HFF-Myc (cell line): ENCODE results near the gene SUFU.

Experiments
- DNase-seq: peaks from one replicate; pipeline ENCODE4 v3.0.0-alpha.2; 2011; ENCODE audit warnings: low read depth; ENCODE audit errors: extremely low read depth
- H3K4me3 ChIP-seq: replicated peaks from 2 replicates; pipeline ENCODE4 v1.5.1; 2011; ENCODE audit warnings: low read depth, mild to moderate bottlenecking, control low read depth, low read length
- CTCF ChIP-seq: IDR thresholded peaks from 2 replicates; pipeline ENCODE4 v1.5.1; 2012; ENCODE audit warnings: mild to moderate bottlenecking, low read depth, low read length, control low read depth; ENCODE audit errors: missing control alignments

SUFU gene

GRCh38 chr10:102613286-102613685 is 109.5 kb downstream of the SUFU start:
- DNase-seq = no peak
- H3K4me3 ChIP-seq = no peak overlapping the region
- TF ChIP-seq CTCF = no peak

GRCh38 chr10:102613785-102614184 is 110.0 kb downstream of the SUFU start:
- no peak overlapping the region for H3K4me3 ChIP-seq
- no peak for DNase-seq
- TF ChIP-seq CTCF = no peak

GRCh38 chr10:102614888-102615287 is 111.1 kb downstream of the SUFU start:
- H3K4me3 ChIP-seq = no peak overlapping the region
- no peak for DNase-seq
- no peak for TF ChIP-seq CTCF

- H3K4me3 ChIP-seq = no peak overlapping the region
- no peak for DNase-seq
- peak; percentile 62 for TF ChIP-seq CTCF
Measured at GRCh38 chr10:102615361-102615760, 111.6 kb downstream of the SUFU start.

- no peak for DNase-seq
- no peak overlapping the region for H3K4me3 ChIP-seq
- TF ChIP-seq CTCF = no peak
Measured at GRCh38 chr10:102616066-102616770, 112.4 kb downstream of the SUFU start.

- TF ChIP-seq CTCF = no peak
- no peak for DNase-seq
- no peak overlapping the region for H3K4me3 ChIP-seq
Measured at GRCh38 chr10:102617041-102617440, 113.3 kb downstream of the SUFU start.

- H3K4me3 ChIP-seq = no peak overlapping the region
- TF ChIP-seq CTCF = no peak
Measured at GRCh38 chr10:102617816-102618215, 114.0 kb downstream of the SUFU start.

More at GRCh38 chr10:102617816-102618215, 114.0 kb downstream of the SUFU start:
- no peak for DNase-seq
